CD4-positive, alpha-beta memory T cell (primary cell): ENCODE data around the gene LNPEP. TPM values are rescaled to one million over a fixed set of nuclear protein-coding genes. Genes with fewer than 3 reads are reported as not detected.

ENCODE experiments used
- CTCF ChIA-PET: fragments of 350-600 bp; sonication (Branson Sonifier 250); formaldehyde crosslinking; loops from one replicate; lab custom pipeline; 2021; ENCODE audit warnings: inconsistent platforms; ENCODE audit not compliant: partially characterized antibody; lab: Charles Lee
- POLR2A ChIA-PET: fragments of 350-600 bp; sonication (Branson Sonifier 250); formaldehyde crosslinking; loops from one replicate; lab custom pipeline; 2021; ENCODE audit not compliant: partially characterized antibody; lab: Charles Lee
- DNase-seq, 5 donors: peaks; one replicate each; pipeline versions ENCODE4 v3.0.0 to v3.0.0-alpha.2; 2020 to 2022; ENCODE audit warnings: mixed read lengths in 1 of 5
- H3K27ac ChIP-seq: one replicate; pipeline ENCODE4 v1.7.0; 2013; ENCODE audit warnings: low read depth, low read length
- H3K27me3 ChIP-seq: 2 replicates; pipeline ENCODE4 v1.7.0; 2013; ENCODE audit warnings: mild to moderate bottlenecking, low read length, moderate library complexity; ENCODE audit not compliant: insufficient read depth
- H3K36me3 ChIP-seq: 2 replicates; pipeline ENCODE4 v1.7.0; 2013; ENCODE audit warnings: mild to moderate bottlenecking, low read length, moderate library complexity; ENCODE audit not compliant: insufficient read depth
- H3K4me1 ChIP-seq: 2 replicates; pipeline ENCODE4 v1.7.0; 2013; ENCODE audit warnings: mild to moderate bottlenecking, low read length, moderate library complexity; ENCODE audit not compliant: insufficient read depth
- H3K4me3 ChIP-seq, 2 donors: one replicate each; pipeline ENCODE4 v1.7.0; 2013; ENCODE audit warnings: low read length in 2 of 2, mild to moderate bottlenecking in 1 of 2
- H3K9me3 ChIP-seq, 2 donors: one replicate each; pipeline ENCODE4 v1.7.0; 2013; ENCODE audit warnings: low read length in 2 of 2, control low read depth in 1 of 2; ENCODE audit not compliant: control insufficient read depth in 1 of 2
- H3K27ac Mint-ChIP-seq, 7 donors: one replicate each; pipeline ENCODE4 v1.8.0; 2020 to 2021; ENCODE audit warnings: mixed read lengths in 7 of 7, mild to moderate bottlenecking in 6 of 7, inconsistent platforms in 3 of 7, moderate library complexity in 3 of 7
- H3K27me3 Mint-ChIP-seq, 2 donors: one replicate each; pipeline ENCODE4 v1.8.0; 2020 to 2021; ENCODE audit warnings: mixed read lengths in 2 of 2
- H3K36me3 Mint-ChIP-seq, 2 donors: one replicate each; pipeline ENCODE4 v1.8.0; 2020 to 2021; ENCODE audit warnings: mixed read lengths in 2 of 2, inconsistent platforms in 1 of 2, mild to moderate bottlenecking in 1 of 2
- H3K4me1 Mint-ChIP-seq, 4 donors: one replicate each; pipeline ENCODE4 v1.8.0; 2020 to 2021; ENCODE audit warnings: mixed read lengths in 4 of 4, mild to moderate bottlenecking in 1 of 4
- H3K4me3 Mint-ChIP-seq, 8 donors: one replicate each; pipeline ENCODE4 v1.8.0; 2020 to 2021; ENCODE audit warnings: mixed read lengths in 8 of 8, mild to moderate bottlenecking in 7 of 8, moderate library complexity in 6 of 8, inconsistent platforms in 3 of 8
- H3K9me3 Mint-ChIP-seq, 8 donors: one replicate each; pipeline ENCODE4 v1.8.0; 2020 to 2021; ENCODE audit warnings: mixed read lengths in 8 of 8, mild to moderate bottlenecking in 5 of 8, inconsistent platforms in 3 of 8, moderate library complexity in 1 of 8
- intact Hi-C: fragments of 100-400 bp; cut with micrococcal nuclease; formaldehyde crosslinking; loops from one replicate; pipeline ENCODE4 v1.15.1; 2023
- polyA plus RNA-seq, 2 donors: library from polyadenylated mRNA; unstranded; fragments of 300-500 nt; fragmentation: Illumina TruSeq; gene quantifications; one replicate each; pipeline ENCODE4 v1.2.3, GENCODE V29; 2021
- total RNA-seq, 2 experiments: library from RNA; stranded (reverse); gene quantifications; one replicate each; pipeline ENCODE4 v1.2.3, GENCODE V29; 2021

Gene LNPEP
- total and polyA plus RNA-seq, 4 experiments from 2014 or later = 23.5 to 97.3 (median 65.5) TPM

DNA sequence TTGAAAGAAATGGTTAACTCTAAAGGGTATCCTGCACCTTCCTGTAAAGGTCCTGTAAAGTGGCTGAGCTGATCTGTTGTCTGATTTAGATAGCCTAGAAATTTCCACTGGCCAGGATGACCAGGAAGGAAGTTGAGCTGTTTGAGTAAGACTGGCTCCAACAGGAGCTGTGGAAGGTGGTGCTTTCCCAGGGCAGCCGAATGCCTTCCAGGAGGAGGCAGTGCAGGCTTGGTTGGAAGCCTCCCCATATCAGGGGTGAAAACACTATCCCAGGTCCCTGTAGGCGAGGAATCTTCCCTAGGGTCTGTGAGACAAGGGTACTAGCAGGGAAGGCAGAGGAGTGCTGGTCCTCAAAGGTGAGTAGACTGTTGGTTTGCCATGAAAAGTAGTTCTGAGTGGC is 108.2 kb downstream of the LNPEP start:
- Histone ChIP-seq H3K36me3 (no peaks in the 10 kb centered on the region), H3K27ac (no peak overlapping the region), H3K4me1 (no peaks in the 10 kb centered on the region), H3K4me3 (no peak overlapping the region), H3K9me3 (no peaks in the 10 kb centered on the region), H3K27me3 (no peaks in the 10 kb centered on the region)
- ChIA-PET POLR2A (no interaction called here), CTCF (interaction anchor here (1.1 kb wide), 1 partner anchor 175 kb away, joined by 4 read pairs; no protein-coding TSS in a partner anchor)
- DNase-seq = no peak
- Mint-ChIP-seq H3K27me3 (no peaks in the 10 kb centered on the region), H3K9me3 (no peaks in the 10 kb centered on the region), H3K27ac (no peak overlapping the region), H3K4me1 (no peaks in the 10 kb centered on the region), H3K36me3 (no peaks in the 10 kb centered on the region), H3K4me3 (no peak overlapping the region)
- intact Hi-C loops = no loop called here

GRCh38 chr5:97046270-97046982 is 110.5 kb downstream of the LNPEP start:
- Histone ChIP-seq H3K4me1 (no peaks in the 10 kb centered on the region), H3K4me3 (no peak overlapping the region), H3K36me3 (no peaks in the 10 kb centered on the region), H3K27me3 (no peaks in the 10 kb centered on the region), H3K27ac (no peak overlapping the region), H3K9me3 (no peaks in the 10 kb centered on the region)
- intact Hi-C loops = no loop called here
- Mint-ChIP-seq H3K36me3 (peaks cover 0 to 6% of the 10 kb centered on the region in 2 donors), H3K27me3 (no peaks in the 10 kb centered on the region), H3K4me1 (no peaks in the 10 kb centered on the region), H3K4me3 (no peak overlapping the region), H3K9me3 (no peaks in the 10 kb centered on the region), H3K27ac (no peak overlapping the region)
- ChIA-PET CTCF (interaction anchor here (1.2 to 2.0 kb wide), 3 partner anchors 115 to 177 kb away, joined by 4 to 14 read pairs (median 4); no protein-coding TSS in a partner anchor), POLR2A (interaction anchor here (1.0 kb wide), 1 partner anchor 177 kb away, joined by 3 read pairs; no protein-coding TSS in a partner anchor)
- no peak for DNase-seq

- Mint-ChIP-seq H3K27ac (no peak overlapping the region), H3K4me1 (no peaks in the 10 kb centered on the region), H3K36me3 (peaks cover 0 to 6% of the 10 kb centered on the region in 2 donors), H3K4me3 (no peak overlapping the region), H3K27me3 (no peaks in the 10 kb centered on the region), H3K9me3 (peaks cover 0 to 3% (median 0%) of the 10 kb centered on the region in 8 donors)
- Histone ChIP-seq H3K4me3 (no peak overlapping the region), H3K4me1 (no peaks in the 10 kb centered on the region), H3K36me3 (no peaks in the 10 kb centered on the region), H3K27ac (no peak overlapping the region), H3K27me3 (no peaks in the 10 kb centered on the region), H3K9me3 (no peaks in the 10 kb centered on the region)
- ChIA-PET POLR2A (no interaction called here), CTCF (interaction anchor here (1.2 kb wide), 1 partner anchor 114 kb away, joined by 4 read pairs; no protein-coding TSS in a partner anchor)
- DNase-seq = no peak
- intact Hi-C loops = no loop called here
Measured at GRCh38 chr5:97047076-97047475, 111.2 kb downstream of the LNPEP start.

DNA sequence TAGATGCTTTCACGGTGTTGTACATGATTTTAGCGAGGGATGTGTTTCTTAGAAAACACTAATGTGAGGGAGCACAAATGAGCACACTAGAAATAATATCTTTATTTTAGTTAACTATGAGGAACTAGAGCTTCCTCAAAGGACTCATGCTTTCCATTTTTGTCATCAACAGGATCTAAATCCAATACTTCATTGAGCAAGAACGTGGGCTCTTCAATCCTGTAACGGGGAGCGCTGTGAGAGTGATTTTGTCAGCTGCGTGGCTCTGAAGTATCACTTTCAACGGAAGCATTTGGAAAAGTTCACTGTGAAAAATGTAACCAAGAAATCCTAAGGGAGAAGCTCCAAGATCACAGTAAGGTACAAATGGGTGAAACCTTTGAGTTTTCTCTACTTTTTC is 113.3 kb downstream of the LNPEP start:
- no peaks in the 10 kb centered on the region for H3K4me1 ChIP-seq
- Mint-ChIP-seq H3K27me3 (peaks cover 0 to 4% of the 10 kb centered on the region in 2 donors), H3K27ac (no peak overlapping the region), H3K9me3 (peaks cover 0 to 3% (median 0%) of the 10 kb centered on the region in 8 donors), H3K4me3 (no peak overlapping the region), H3K36me3 (peaks cover 0 to 6% of the 10 kb centered on the region in 2 donors), H3K4me1 (no peaks in the 10 kb centered on the region)
- H3K27ac ChIP-seq = no peak overlapping the region
- POLR2A ChIA-PET = no interaction called here
- no peaks in the 10 kb centered on the region for H3K9me3 ChIP-seq
- CTCF ChIA-PET = interaction anchor here (0.7 to 1.9 kb wide), 4 partner anchors 10 to 370 kb away, joined by 3 to 4 read pairs (median 3); no protein-coding TSS in a partner anchor
- intact Hi-C loops = no loop called here
- no peak overlapping the region for H3K4me3 ChIP-seq
- no peak for DNase-seq
- no peaks in the 10 kb centered on the region for H3K36me3 ChIP-seq
- no peaks in the 10 kb centered on the region for H3K27me3 ChIP-seq

- POLR2A ChIA-PET = no interaction called here
- Mint-ChIP-seq H3K27me3 (peaks cover 0 to 4% of the 10 kb centered on the region in 2 donors), H3K9me3 (peaks cover 0 to 12% (median 4%) of the 10 kb centered on the region in 8 donors), H3K27ac (no peak overlapping the region), H3K4me1 (no peaks in the 10 kb centered on the region), H3K4me3 (no peak overlapping the region), H3K36me3 (peaks cover 0 to 21% of the 10 kb centered on the region in 2 donors)
- Histone ChIP-seq H3K4me1 (no peaks in the 10 kb centered on the region), H3K36me3 (no peaks in the 10 kb centered on the region), H3K27me3 (no peaks in the 10 kb centered on the region), H3K4me3 (no peak overlapping the region), H3K9me3 (peaks cover 0 to 4% of the 10 kb centered on the region in 2 donors), H3K27ac (no peak overlapping the region)
- intact Hi-C loops = no loop called here
- DNase-seq = no peak
- CTCF ChIA-PET = no interaction called here
Measured at GRCh38 chr5:97056263-97056662, 120.4 kb downstream of the LNPEP start.

GRCh38 chr5:97062046-97062445 is 126.2 kb downstream of the LNPEP start:
- intact Hi-C loops = no loop called here
- H3K9me3 Mint-ChIP-seq = peaks cover 0 to 12% (median 4%) of the 10 kb centered on the region in 8 donors
- no peaks in the 10 kb centered on the region for H3K4me1 ChIP-seq
- no peak overlapping the region for H3K27ac Mint-ChIP-seq
- H3K27ac ChIP-seq = no peak overlapping the region
- H3K4me1 Mint-ChIP-seq = no peaks in the 10 kb centered on the region
- DNase-seq = no peak
- H3K36me3 Mint-ChIP-seq = peaks cover 0 to 21% of the 10 kb centered on the region in 2 donors
- H3K36me3 ChIP-seq = no peaks in the 10 kb centered on the region
- H3K4me3 ChIP-seq = no peak overlapping the region
- H3K27me3 ChIP-seq = no peaks in the 10 kb centered on the region
- POLR2A ChIA-PET = no interaction called here
- H3K27me3 Mint-ChIP-seq = peaks cover 0 to 4% of the 10 kb centered on the region in 2 donors
- CTCF ChIA-PET = no interaction called here
- H3K9me3 ChIP-seq = peaks cover 0 to 4% of the 10 kb centered on the region in 2 donors
- no peak overlapping the region for H3K4me3 Mint-ChIP-seq

- no peak overlapping the region for H3K27ac Mint-ChIP-seq
- peaks cover 0 to 7% of the 10 kb centered on the region in 2 donors for H3K27me3 Mint-ChIP-seq
- POLR2A ChIA-PET = no interaction called here
Measured at GRCh38 chr5:97063251-97063650, 127.4 kb downstream of the LNPEP start.

More at GRCh38 chr5:97063251-97063650, 127.4 kb downstream of the LNPEP start:
- H3K4me3 ChIP-seq = no peak overlapping the region
- H3K36me3 ChIP-seq = no peaks in the 10 kb centered on the region
- H3K4me3 Mint-ChIP-seq = no peak overlapping the region
- H3K27me3 ChIP-seq = no peaks in the 10 kb centered on the region
- no peaks in the 10 kb centered on the region for H3K4me1 ChIP-seq
- H3K27ac ChIP-seq = no peak overlapping the region
- no peak for DNase-seq
- peaks cover 0 to 19% of the 10 kb centered on the region in 2 donors for H3K36me3 Mint-ChIP-seq
- peaks cover 0 to 4% (median 0%) of the 10 kb centered on the region in 4 donors for H3K4me1 Mint-ChIP-seq
- intact Hi-C loops = no loop called here
- peaks cover 0 to 12% (median 4%) of the 10 kb centered on the region in 8 donors for H3K9me3 Mint-ChIP-seq
- peaks cover 0 to 4% of the 10 kb centered on the region in 2 donors for H3K9me3 ChIP-seq
- CTCF ChIA-PET = no interaction called here
